ENCODE results near the gene LCAT.
A peak's percentile ranks its signal among the peaks of the same experiment; 100 is the strongest.

The LCAT gene

GRCh38 chr16:67931712-67932461 is 12.0 kb downstream of the LCAT start, which contains the start of gene CTRL:
TSS of gene CTRL (minus strand) at chr16:67931862. CDS start at chr16:67931852, 10 bp downstream.
- no peak for DNase-seq (ENCODE audit: low read depth in 1 of 2, low spot score in 1 of 2)
- no peak within 1 kb of the TSS for H3K4me3 ChIP-seq (replicated peaks; ENCODE audit: insufficient read depth, low read length)
- TF ChIP-seq CTCF (IDR thresholded peaks at IDR 0.05; ENCODE audit: insufficient read depth, low read length) (no peak), GABPA (IDR thresholded peaks at IDR 0.05; ENCODE audit: low read depth) (no peak), POLR2AphosphoS5 (IDR thresholded peaks at IDR 0.05; ENCODE audit: low read depth) (no peak; the same call in none of the 2 replicates), REST (IDR thresholded peaks at IDR 0.05; ENCODE audit: insufficient replicate concordance, low read depth) (no peak), SPI1 (IDR thresholded peaks at IDR 0.05; ENCODE audit: borderline replicate concordance, low read depth) (no peak)
- H3K27me3 ChIP-seq (ENCODE audit: insufficient read depth, poor library complexity, severe bottlenecking), result no peaks in the 10 kb centered on the region
- no peak within 1 kb of the TSS for H3K27ac ChIP-seq (replicated peaks)

GRCh38 chr16:67930678-67931211 is 13.2 kb downstream of the LCAT start:
- Histone ChIP-seq H3K27me3 (ENCODE audit: insufficient read depth, poor library complexity, severe bottlenecking) (no peaks in the 10 kb centered on the region), H3K27ac (replicated peaks) (no peak overlapping the region)
- TF ChIP-seq GABPA (IDR thresholded peaks at IDR 0.05; ENCODE audit: low read depth), result no peak

GRCh38 chr16:67930191-67930590 is 13.7 kb downstream of the LCAT start:
- DNase-seq (ENCODE audit: low read depth in 1 of 2, low spot score in 1 of 2), result no peak
- TF ChIP-seq REST (IDR thresholded peaks at IDR 0.05; ENCODE audit: insufficient replicate concordance, low read depth), result no peak
- no peak for TF ChIP-seq SPI1 (IDR thresholded peaks at IDR 0.05; ENCODE audit: borderline replicate concordance, low read depth)
- no peak for TF ChIP-seq CTCF (IDR thresholded peaks at IDR 0.05; ENCODE audit: insufficient read depth, low read length)
- no peak for TF ChIP-seq POLR2AphosphoS5 (IDR thresholded peaks at IDR 0.05; ENCODE audit: low read depth)
- no peak for TF ChIP-seq GABPA (IDR thresholded peaks at IDR 0.05; ENCODE audit: low read depth)

More at GRCh38 chr16:67930678-67931211, 13.2 kb downstream of the LCAT start:
- DNase-seq (ENCODE audit: low read depth in 1 of 2, low spot score in 1 of 2), result no peak
- H3K4me3 ChIP-seq (replicated peaks; ENCODE audit: insufficient read depth, low read length), result no peak overlapping the region

GRCh38 chr16:67928561-67929364 is 15.2 kb downstream of the LCAT start:
- peak; percentile 97 for TF ChIP-seq CTCF (IDR thresholded peaks at IDR 0.05; ENCODE audit: insufficient read depth, low read length)
- TF ChIP-seq POLR2AphosphoS5 (IDR thresholded peaks at IDR 0.05; ENCODE audit: low read depth), result peak; percentile 20; the same call in 1 of the 2 replicates
- no peak for TF ChIP-seq GABPA (IDR thresholded peaks at IDR 0.05; ENCODE audit: low read depth)
- TF ChIP-seq REST (IDR thresholded peaks at IDR 0.05; ENCODE audit: insufficient replicate concordance, low read depth), result no peak
- peak; percentile 43 to 76 for DNase-seq (ENCODE audit: low read depth in 1 of 2, low spot score in 1 of 2)
- Histone ChIP-seq H3K4me3 (replicated peaks; ENCODE audit: insufficient read depth, low read length) (no peak overlapping the region), H3K27ac (replicated peaks) (no peak overlapping the region), H3K27me3 (ENCODE audit: insufficient read depth, poor library complexity, severe bottlenecking) (no peaks in the 10 kb centered on the region)

More at GRCh38 chr16:67930191-67930590, 13.7 kb downstream of the LCAT start:
- H3K27me3 ChIP-seq (ENCODE audit: insufficient read depth, poor library complexity, severe bottlenecking), result no peaks in the 10 kb centered on the region
- H3K27ac ChIP-seq (replicated peaks), result no peak overlapping the region
- no peak overlapping the region for H3K4me3 ChIP-seq (replicated peaks; ENCODE audit: insufficient read depth, low read length)
